Hippocampal formation (tissue), 2 donors: Measurements from ENCODE around the gene BLTP2.
"Not testable (repeated sequence)": the region's sequence is repeated elsewhere in the genome, so short reads cannot be mapped to it uniquely, and the experiment has no call there.

Experiments used
- DNase-seq, 2 donors: peaks; one replicate each; lab custom pipeline; 2025; lab: John Stamatoyannopoulos, UW

BLTP2 gene

DNA sequence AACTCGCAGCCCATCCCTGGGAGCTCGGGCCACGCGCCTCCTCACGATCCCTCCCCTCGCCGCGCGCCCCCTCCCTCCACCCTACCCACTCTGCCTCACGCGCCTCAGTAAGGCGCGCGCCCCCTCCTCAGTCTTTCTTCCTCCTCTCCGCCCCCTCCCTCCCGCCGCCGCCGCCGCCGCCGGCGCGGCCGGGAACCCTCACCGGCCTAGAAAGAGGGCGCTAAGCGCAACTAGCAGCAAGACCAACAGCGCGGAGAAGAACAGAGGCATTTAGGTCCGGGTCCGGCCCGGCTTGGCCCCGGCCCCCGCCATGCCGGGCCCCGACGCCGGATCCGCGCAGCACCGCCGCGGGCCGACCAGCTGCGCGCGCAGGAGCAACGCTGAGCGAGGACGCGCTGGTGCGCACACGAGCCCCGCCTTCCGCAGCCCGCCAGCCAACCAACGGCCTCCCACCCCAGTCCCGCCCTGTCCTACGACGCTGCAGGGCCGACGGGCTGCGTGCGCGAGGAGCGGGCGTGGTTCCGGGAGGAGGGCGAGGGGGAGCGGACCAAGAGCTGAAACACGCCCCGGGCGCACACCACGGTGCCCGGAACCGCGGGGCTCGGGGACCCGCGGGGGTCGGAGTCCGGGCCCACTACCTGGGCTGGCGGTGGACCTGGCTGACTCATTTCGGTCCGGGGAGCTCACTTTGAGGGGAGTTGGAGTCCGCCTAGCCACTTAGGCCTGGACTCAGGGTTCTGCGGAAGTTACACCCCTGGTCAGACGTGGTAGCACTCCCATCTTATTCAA, at the start of gene BLTP2:
TSS of gene BLTP2 (minus strand) at position 372 of the 789 bp plus-strand sequence. CDS start at position 270, 102 bp downstream.
- DNase-seq, result peak; percentile 92 to 95

DNA sequence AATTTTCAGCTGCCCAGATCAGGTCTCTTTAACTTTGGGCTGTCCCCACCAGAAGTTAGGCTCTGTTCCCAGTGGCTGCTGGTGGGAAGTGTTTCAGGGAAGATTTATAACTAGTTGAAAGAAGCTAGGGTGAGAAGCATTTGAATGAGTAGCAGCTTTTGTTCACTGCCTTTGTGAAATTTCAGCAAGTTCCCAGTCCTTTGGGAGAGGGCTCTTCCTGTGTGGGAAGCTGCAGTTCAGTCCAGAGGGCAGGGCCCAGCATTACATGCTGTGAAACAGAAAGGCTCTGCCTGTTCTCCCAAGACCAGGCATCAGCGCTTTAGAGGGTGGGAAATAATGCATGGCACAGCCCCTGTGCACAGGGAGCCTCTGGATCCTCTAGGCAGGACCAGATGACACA, 48.9 kb upstream of the BLTP2 start:
- DNase-seq, result peak in 1 of 2 donors; percentile 35

DNA sequence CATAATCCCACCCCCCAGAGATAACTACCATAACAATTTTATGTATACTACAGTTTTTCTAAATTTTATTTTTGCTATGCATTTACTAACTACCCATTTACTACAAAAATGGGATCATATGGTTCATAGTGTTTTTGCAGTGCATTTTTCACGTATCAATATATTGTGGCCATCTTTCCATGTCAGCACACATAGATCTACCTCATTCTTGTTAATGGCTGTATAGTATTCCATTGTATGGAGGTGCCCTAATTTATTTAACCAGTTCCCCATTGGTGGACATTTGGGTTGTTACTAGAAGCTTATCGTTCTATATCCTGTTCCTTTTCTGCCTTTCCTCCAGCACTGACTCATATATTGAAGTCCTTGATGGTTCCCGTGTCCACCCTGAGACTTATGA, 44.1 kb upstream of the BLTP2 start:
- DNase-seq, result no peak

DNA sequence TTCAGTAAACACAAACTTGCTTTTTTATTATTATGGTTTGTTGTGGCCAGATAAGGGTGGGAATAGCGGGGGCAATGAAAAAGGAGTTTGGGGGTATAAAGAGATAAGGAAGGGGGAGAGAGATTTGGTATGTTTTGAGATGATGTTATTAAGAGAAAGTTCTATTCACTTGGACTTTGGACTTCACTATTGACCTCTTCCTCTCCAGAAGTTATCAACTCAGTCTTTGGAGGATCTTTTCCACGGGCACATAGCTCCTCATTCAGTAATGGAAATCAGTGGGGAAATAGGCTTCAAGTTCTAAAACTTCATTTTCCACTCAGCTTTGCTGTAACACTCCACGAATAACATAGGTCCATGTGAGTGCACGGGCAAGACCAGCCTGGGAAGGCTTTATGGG, 43.5 kb upstream of the BLTP2 start:
- no peak for DNase-seq

DNA sequence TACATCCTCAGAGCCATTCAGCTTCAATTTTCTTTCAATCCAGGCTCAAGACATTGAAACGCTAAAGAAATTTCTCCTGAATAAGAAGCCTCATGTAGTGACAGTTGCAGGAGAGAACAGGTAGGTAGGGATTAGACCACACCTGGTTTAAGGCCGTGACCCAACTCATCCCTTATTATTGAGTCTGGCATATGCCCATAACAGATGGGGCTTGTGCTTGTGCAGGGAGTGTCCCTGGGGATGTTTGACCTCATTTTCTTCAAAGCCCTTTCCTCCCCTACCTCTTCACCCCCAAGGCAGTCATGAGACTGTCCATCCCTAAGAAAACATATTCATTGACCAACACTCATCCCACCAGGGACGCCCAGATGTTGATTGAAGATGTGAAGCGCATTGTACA, 41.3 kb upstream of the BLTP2 start:
- DNase-seq, result no peak

DNA sequence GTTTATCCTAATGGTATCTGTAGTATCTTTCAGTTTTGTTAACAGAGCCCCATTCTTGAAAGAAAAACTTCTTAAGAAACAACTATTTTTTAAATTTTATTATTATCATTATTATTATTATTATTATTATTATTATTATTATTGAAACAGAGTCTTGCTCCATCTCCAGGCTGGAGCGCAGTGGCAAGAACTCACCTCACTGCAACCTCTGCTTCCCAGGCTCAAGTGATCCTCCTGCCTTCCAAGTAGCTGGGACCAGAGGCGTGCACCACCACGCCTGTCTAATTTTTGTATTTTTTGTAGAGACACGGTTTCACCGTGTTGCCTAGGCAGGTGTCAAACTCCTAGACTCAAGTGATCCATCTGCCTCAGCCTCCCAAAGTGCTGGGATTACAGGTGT, 40.4 kb upstream of the BLTP2 start:
- no peak for DNase-seq

DNA sequence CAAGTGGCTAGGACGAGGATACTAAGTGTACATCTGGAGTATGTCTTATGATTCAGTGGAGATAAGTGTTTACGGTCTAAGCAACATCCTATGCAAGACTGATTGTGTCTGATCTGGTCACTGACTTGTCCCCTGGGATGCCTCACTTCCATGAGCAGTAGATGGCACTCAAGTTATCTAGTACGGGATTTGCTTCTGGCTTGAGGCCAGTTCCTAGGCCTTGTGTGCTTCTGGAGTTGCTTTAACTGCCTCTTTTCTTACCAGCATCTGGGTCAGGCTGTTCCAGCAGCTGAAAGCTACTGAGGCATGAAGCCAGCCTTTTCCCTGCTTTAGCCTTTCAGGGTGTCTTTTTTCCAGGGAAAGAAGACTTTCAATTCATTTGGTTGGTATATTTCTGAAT, 40.0 kb upstream of the BLTP2 start:
- peak; percentile 67 to 87 for DNase-seq

DNA sequence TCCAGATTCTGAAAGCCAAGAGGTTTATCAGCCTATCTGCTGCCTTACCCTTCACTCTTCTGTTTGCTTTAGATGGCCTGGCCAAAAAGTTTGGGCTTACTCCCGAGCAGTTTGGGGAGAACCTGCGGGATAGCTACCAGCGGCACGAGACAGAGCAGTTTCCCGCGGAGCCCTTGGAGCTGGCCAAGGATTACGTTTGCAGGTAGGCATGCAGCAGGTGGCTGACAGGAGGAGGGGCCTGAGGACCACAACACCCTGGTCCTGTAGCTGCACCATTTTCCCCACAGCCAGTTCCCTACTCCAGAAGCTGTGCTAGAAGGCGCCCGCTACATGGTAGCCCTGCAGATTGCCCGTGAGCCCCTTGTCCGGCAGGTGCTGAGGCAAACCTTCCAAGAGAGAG, 37.7 kb upstream of the BLTP2 start:
- no peak for DNase-seq

DNA sequence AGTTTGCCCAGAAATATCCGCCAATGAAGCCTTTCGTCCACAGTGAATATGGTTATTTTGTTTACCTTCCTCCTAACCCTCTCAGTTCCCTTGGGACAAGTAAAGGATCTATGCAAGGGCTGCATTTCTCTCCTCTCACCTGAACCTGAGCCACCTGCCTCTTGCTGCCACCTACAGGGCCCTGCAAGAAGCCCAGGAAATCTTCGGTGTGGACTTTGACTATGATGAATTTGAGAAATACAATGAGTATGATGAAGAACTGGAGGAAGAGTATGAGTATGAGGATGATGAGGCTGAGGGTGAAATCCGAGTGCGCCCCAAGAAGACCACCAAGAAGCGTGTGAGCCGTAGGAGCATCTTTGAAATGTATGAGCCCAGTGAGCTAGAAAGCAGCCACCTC, 31.0 kb upstream of the BLTP2 start:
- DNase-seq, result no peak

DNA sequence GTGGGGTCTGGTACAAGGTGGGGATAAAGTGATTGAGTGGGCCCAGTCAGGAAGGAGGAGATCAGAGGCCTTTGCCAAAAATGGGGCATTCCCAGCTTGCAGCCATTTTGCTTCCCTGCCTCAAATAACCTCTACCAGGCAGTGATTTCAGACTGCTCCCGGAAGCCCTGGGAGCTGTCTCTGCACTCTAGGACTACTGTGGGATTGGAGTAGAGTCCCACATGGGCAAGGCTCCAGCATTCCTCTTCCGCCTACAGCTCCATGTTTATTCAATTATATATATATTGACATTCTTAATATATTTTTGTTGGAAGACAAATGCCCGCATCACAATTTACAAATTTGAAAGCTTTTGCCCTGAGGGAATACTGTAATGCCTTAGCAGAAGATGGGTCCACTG, 30.5 kb upstream of the BLTP2 start:
- no peak for DNase-seq

DNA sequence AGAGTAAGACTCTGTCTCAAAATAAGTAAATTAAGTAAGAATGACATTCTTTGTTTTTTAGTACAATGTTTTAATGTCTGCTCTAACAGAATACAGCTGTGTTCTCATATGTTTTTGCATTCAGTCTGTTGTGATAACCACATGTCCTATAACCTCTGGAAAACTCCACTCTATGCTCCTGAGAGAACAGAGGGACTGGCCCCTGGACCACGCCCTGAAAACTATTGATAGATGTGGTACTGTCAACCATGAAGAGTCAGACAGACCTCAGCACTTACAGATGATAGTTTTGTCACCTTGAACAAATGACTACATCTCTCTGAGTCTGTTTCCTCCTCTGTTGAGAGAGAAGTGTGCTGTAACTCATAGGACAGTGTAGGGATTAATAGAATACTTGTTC, 25.0 kb upstream of the BLTP2 start:
- DNase-seq, result no peak

DNA sequence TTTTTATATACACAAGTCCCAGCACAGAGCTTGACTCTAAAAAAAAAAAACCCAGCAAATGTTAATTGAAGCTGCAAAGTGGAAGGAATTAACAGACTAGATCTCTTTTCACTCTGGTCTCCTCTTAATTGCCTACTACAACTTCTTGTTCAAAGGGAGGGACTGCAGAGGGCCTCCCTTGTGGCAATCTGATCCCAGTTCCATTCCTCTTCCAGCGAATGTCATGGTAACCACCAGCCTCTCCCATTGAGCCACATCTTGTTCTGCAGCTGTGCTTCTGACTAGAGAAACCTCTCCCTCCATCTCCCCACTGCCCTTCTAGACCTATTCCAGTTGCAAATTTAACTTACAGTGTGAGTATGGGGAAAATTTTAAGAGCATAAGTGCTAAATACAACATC, 22.9 kb upstream of the BLTP2 start:
- DNase-seq, result no peak

DNA sequence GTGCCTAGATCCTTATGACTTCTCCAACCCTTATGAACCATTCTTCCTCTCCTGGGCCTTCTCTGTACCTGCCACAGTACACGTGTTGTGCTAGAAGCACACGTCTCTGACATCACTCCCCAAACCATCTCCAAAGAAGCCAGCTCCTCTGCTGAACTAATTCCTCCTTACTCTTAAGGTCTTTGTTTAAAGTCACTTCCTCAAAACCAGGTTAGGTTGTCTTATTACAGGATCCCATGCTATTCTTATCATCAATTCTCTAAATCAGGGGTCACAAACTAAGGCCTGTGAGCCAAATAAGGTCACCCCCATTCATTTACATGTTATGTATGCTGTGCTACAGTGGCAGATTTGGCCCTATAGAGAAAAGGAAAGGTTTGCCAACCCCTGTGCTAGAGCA, 21.0 kb upstream of the BLTP2 start:
- no peak for DNase-seq

DNA sequence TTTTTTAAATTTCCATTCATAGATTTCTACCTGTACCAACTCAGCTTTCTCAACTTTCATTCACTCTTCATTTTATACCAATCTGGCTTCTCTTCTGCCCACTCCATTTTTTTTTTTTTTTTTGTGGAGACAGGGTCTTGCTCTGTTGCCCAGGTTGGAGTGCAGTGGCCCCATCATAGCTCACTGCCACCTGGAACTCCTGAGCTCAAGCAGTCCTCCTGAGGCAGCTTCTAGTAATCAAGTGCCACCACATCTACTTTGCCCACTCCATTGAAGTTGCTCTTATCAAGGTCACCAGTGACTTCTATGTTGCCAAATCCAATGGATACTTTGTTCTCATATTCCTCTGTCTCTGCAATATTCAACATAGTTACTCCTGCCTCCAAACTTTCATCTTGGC, 18.8 kb upstream of the BLTP2 start:
- DNase-seq, result no peak

DNA sequence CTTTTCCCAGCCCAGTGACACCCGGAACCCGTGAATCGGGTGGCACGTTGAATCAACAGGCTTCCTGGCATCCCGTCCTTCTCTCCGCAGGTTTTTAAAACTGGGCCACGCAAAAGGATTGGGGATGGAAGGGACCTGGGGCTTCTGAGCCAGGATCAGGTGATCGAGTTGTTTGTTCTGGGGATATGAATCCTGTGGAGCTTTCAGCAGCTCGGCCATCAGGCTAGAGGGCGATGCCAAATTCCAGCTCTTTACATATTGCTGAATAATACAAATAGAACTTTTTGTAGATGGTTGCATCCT, 17.5 kb upstream of the BLTP2 start:
- DNase-seq, result no peak

DNA sequence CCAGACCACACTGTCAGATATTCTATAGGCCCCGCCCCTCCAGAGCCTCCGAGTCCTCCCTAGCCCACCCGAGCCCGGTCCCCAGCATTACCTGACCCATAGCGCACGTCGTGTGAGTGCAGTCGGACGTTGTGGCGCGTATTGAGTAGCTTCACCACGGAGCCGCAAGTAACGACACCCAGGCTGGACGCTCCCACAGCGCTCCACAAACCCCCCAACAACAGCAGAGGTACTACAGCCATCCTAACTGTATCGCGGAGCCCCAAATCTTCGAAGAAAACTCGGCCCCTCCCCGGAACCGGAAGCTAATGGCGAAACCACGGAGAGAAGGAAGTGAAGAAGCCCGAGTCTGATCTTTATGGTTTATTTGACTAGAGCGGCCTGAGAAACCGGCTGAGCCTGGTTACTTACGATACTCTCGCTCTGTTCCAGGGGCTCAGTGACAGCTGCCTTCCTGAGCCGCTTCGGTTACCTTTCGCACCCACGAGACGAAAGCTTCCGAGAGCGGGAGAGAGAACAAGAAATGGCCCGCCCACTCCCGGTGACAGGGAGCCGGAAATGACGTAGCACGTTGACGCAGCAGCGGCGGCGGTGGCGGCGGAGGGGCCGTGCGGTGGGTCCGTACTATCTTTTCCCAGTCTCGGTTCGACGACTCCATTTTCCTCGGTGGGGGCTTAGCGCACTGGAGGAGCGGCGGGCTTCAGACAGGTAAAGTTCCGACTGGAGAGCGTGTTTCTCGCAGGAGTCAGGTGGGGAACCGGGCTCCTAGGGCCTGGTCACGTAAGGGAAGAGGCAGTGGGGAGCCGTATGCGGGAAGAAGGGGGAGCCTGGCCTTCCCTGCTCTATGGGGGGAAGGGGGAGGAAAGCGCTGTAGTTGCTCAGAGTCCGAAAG, 16.9 kb upstream of the BLTP2 start, which contains the start of the genes SDF2 and SUPT6H:
TSS of gene SDF2 (minus strand) at position 272 of the 892 bp plus-strand sequence. CDS start at position 242, 30 bp downstream.
TSS of gene SUPT6H (plus strand) at position 571 of the 892 bp plus-strand sequence. CDS start 11,197 bp downstream, outside the sequence.
- DNase-seq, result peak; percentile 92 to 93

DNA sequence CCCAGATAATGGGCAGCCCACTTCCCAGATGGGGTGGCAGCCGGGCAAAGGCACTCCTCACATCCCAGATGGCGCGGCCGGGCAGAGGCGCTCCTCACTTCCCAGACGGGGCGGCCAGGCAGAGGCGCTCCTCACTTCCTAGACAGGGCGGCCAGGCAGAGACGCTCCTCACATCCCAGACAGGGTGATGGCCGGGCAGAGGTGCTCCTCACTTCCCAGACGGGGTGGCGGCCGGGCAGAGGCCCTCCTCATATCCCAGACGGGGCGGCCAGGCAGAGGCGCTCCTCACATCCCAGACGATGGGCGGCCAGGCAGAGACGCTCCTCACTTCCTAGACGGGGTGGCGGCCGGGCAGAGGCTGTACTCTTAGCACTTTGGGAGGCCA, 14.5 kb upstream of the BLTP2 start:
- DNase-seq, result not testable (repeated sequence)

DNA sequence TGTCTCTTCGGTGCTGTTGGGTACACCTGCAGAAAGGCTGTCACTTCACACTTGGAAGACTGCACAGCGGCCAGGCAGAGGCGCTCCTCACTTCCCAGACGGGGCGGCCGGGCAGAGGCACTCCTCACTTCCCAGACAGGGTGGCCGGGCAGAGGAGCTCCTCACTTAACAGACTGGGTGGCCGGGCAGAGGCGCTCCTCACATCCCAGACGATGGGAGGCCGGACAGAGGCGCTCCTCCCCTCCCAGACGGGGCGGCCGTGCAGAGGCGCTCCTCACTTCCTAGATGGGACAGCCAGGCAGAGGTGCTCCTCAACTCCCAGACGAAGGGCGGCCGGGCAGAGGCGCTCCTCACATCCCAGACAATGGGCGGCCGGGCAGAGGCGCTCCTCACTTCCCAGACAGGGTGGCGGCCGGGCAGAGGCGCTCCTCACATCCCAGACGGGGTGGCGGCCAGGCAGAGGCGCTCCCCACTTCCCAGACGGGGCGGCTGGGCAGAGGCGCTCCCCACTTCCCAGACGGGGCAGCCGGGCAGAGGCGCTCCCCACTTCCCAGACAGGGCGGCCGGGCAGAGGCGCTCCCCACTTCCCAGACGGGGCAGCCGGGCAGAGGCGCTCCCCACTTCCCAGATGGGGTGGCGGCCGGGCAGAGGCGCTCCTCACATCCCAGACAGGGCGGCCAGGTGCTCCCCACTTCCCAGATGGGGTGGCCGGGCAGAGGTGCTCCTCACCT, 14.0 kb upstream of the BLTP2 start:
- DNase-seq, result not testable (repeated sequence)

DNA sequence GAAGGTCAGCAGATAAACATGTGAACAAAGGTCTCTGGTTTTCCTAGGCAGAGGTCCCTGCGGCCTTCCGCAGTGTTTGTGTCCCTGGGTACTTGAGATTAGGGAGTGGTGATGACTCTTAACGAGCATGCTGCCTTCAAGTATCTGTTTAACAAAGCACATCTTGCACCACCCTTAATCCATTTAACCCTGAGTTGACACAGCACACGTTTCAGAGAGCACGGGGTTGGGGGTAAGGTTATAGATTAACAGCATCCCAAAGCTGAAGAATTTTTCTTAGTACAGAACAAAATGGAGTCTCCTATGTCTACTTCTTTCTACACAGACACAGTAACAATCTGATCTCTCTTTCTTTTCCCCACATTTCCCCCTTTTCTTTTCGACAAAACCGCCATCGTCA, 13.4 kb upstream of the BLTP2 start:
- not testable (repeated sequence) for DNase-seq

DNA sequence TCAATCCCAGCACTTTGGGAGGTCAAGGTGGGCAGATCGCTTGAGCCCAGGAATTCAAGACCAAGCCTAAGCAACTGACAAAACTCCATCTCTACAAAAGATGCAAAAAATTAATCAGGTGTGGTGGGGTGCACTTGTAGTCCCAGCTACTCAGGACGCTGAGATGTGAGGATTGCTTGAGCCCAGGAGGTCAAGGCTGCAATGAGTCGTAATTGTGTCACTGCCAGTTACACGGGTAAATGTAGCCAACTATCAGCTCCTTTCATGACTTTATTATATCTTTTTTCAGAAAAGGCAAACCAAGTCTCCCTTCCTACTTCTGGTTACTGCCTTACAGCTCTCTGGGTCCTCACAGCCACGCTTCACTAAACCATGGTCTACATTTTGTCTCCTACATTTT, 12.8 kb upstream of the BLTP2 start:
- no peak for DNase-seq

DNA sequence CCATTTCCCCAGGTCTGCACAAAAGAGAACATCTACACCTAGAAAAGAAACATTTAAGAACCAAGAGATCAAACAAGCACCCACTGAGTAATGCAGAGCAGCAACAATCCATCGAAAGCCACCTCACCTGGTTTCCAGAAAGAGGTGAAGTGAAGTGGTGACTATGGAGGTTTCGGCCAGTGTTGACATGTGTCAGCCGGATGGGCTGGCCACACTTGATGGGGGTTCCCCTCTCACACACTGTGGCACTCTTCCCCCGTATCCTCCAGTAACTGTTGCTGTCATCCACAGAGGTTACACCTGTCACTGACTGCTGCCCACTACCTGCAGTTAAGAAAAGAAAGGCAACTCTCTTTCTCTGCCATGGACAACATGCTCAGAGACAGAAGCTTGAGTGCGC, 10.2 kb upstream of the BLTP2 start:
- DNase-seq, result no peak

DNA sequence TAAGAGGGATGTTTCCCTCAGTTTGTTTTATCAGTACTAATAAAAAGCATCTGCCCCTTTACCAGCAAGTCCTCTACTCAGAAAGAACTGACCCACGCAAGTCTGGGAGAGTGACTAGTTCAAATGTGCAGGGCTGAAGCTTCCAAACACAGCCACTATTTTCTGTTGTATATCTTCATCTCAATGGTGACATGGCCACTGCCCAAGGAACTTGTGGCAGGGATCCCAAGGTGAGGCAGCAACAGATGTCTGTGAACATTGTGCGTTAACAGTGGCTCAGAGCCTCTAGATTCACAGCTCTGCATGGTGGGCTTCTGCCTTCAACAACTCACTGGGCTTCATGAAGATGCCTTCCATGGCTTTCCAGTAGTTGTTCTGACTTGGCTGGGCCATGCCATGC, 3.7 kb upstream of the BLTP2 start:
- no peak for DNase-seq
